ENCODE measurements around the gene KDELR3.
"Not testable (repeated sequence)": the region's sequence is repeated elsewhere in the genome, so short reads cannot be mapped to it uniquely, and the experiment has no call there.

KDELR3 gene

GRCh38 chr22:38456841-38457699 is 10.8 kb upstream of the KDELR3 start:
- no peak for DNase-seq (ENCODE audit: low read depth)

GRCh38 chr22:38460426-38460840 is 7.5 kb upstream of the KDELR3 start:
- no peak for DNase-seq (ENCODE audit: low read depth)

GRCh38 chr22:38461057-38461413 is 6.9 kb upstream of the KDELR3 start:
- no peak for DNase-seq (ENCODE audit: low read depth)

GRCh38 chr22:38461414-38462081 is 6.3 kb upstream of the KDELR3 start:
- DNase-seq (ENCODE audit: low read depth), result peak; percentile 71

- DNase-seq (ENCODE audit: low read depth), result no peak
Observed at GRCh38 chr22:38462960-38463784, 4.7 kb upstream of the KDELR3 start.

GRCh38 chr22:38464992-38465672 is 2.8 kb upstream of the KDELR3 start:
- no peak for DNase-seq (ENCODE audit: low read depth)

GRCh38 chr22:38465673-38466490 is 2.0 kb upstream of the KDELR3 start:
- DNase-seq (ENCODE audit: low read depth), result no peak

GRCh38 chr22:38467438-38467903 is 425 bp upstream of the KDELR3 start:
- no peak for DNase-seq (ENCODE audit: low read depth)

- DNase-seq (ENCODE audit: low read depth), result no peak
Observed at GRCh38 chr22:38468443-38469305, 778 bp downstream of the KDELR3 start.

- no peak for DNase-seq (ENCODE audit: low read depth)
Observed at GRCh38 chr22:38469306-38469781, 1.4 kb downstream of the KDELR3 start.

- not testable (repeated sequence) for DNase-seq (ENCODE audit: low read depth)
Observed at GRCh38 chr22:38470179-38470578, 2.3 kb downstream of the KDELR3 start.

- DNase-seq (ENCODE audit: low read depth), result no peak
Observed at GRCh38 chr22:38471237-38471636, 3.3 kb downstream of the KDELR3 start.

GRCh38 chr22:38474003-38474607 is 6.2 kb downstream of the KDELR3 start:
- DNase-seq (ENCODE audit: low read depth), result no peak

GRCh38 chr22:38477585-38477984 is 9.7 kb downstream of the KDELR3 start:
- no peak for DNase-seq (ENCODE audit: low read depth)

GRCh38 chr22:38479096-38479837 is 11.4 kb downstream of the KDELR3 start:
- peak; percentile 38 for DNase-seq (ENCODE audit: low read depth)

- DNase-seq (ENCODE audit: low read depth), result peak; percentile 60
Observed at GRCh38 chr22:38481162-38481870, 13.4 kb downstream of the KDELR3 start.

- DNase-seq (ENCODE audit: low read depth), result no peak
Observed at GRCh38 chr22:38481871-38482332, 14.0 kb downstream of the KDELR3 start.

All from fibroblast of gingiva (primary cell).